Neural cell (in vitro differentiated cells): ENCODE results near the gene LDLRAD4.

Experiments
- CTCF ChIP-seq: fragments of 450-650 bp; IDR thresholded peaks from 2 replicates; pipeline ENCODE4 v1.5.1; 2014; ENCODE audit warnings: antibody characterized with exemption, mild to moderate bottlenecking, moderate library complexity; ENCODE audit not compliant: poor library complexity, severe bottlenecking
- EP300 ChIP-seq: fragments of 450-650 bp; conservative IDR thresholded peaks from 2 replicates; pipeline ENCODE4 v1.6.1; 2014; ENCODE audit warnings: antibody characterized with exemption, mild to moderate bottlenecking, moderate library complexity; ENCODE audit not compliant: poor library complexity, severe bottlenecking
- EZH2 ChIP-seq: fragments of 200-600, 300-800 bp; shearing (Covaris generic), sonication (generic); IDR thresholded peaks from 2 replicates; pipeline ENCODE4 v1.6.1; 2014; ENCODE audit warnings: antibody characterized with exemption, low read length, borderline replicate concordance, mild to moderate bottlenecking; ENCODE audit not compliant: insufficient read depth, poor library complexity, severe bottlenecking
- MXI1 ChIP-seq: fragments of 450-650 bp; conservative IDR thresholded peaks from 2 replicates; pipeline ENCODE4 v1.6.1; 2014; ENCODE audit warnings: antibody characterized with exemption, mild to moderate bottlenecking; ENCODE audit not compliant: poor library complexity, severe bottlenecking
- RAD21 ChIP-seq: fragments of 450-650 bp; conservative IDR thresholded peaks from 2 replicates; pipeline ENCODE4 v1.6.1; 2014; ENCODE audit warnings: antibody characterized with exemption, mild to moderate bottlenecking, moderate library complexity
- REST ChIP-seq: IDR thresholded peaks from 2 replicates; pipeline ENCODE4 v1.6.1; 2012; ENCODE audit warnings: borderline replicate concordance
- SMC3 ChIP-seq: fragments of 450-650 bp; conservative IDR thresholded peaks from 2 replicates; pipeline ENCODE4 v1.6.1; 2014; ENCODE audit warnings: antibody characterized with exemption, mild to moderate bottlenecking, moderate library complexity; ENCODE audit not compliant: poor library complexity

- TF ChIP-seq CTCF (no peak), EP300 (no peak), RAD21 (no peak), EZH2 (no peak), REST (no peak), MXI1 (no peak), SMC3 (no peak)
Observed at GRCh38 chr18:13630716-13631268, 412.2 kb downstream of the LDLRAD4 start.
